Tibial artery (tissue), 4 donors: Measurements from ENCODE around the gene ANK2.

Source experiments
- DNase-seq, 2 donors: peaks; one replicate each; pipeline ENCODE4 v3.0.0-alpha.2; 2019
- H3K27ac ChIP-seq, 2 donors: fragments of 200-600 bp; sonication (generic) in 1 of 2; 1 replicate in 1 of 2; 2 replicates in 1 of 2; pipeline ENCODE4 v1.5.1; 2018 to 2019; ENCODE audit warnings: mild to moderate bottlenecking in 1 of 2
- H3K27me3 ChIP-seq, 2 donors: fragments of 200-600 bp; sonication (generic) in 1 of 2; one replicate each; pipeline versions ENCODE4 v1.5.1 to v1.6.0; 2016 to 2019
- H3K36me3 ChIP-seq, 3 donors: fragments of 200-600 bp; sonication (generic) in 2 of 3; one replicate each; pipeline ENCODE4 v1.5.1; 2016 to 2019; ENCODE audit warnings: mild to moderate bottlenecking in 2 of 3
- H3K4me1 ChIP-seq, 4 donors: fragments of 200-600 bp; sonication (generic) in 2 of 4; 1 replicate in 3 of 4; 2 replicates in 1 of 4; pipeline ENCODE4 v1.5.1; 2016 to 2019
- H3K4me3 ChIP-seq, 2 donors: fragments of 200-600 bp; sonication (generic) in 1 of 2; 1 replicate in 1 of 2; 2 replicates in 1 of 2; pipeline ENCODE4 v1.5.1; 2018 to 2019; ENCODE audit warnings: mild to moderate bottlenecking in 2 of 2
- H3K9me3 ChIP-seq, 3 donors: fragments of 200-600 bp; sonication (generic) in 1 of 3; one replicate each; pipeline ENCODE4 v1.5.1; 2016 to 2019
- intact Hi-C: fragments of 100-400 bp; cut with DNase I; formaldehyde crosslinking; loops from one replicate; pipeline ENCODE4 v1.15.0; 2023; ENCODE audit warnings: low total_unique reads
- TF ChIP-seq, protein P1 (sequence below), 2 experiments: fragments of 200-600 bp in 1 of 2; fragments of 450-650 bp in 1 of 2; IDR thresholded peaks; one replicate each; pipeline ENCODE4 v1.5.1; 2017 to 2019; ENCODE audit warnings: antibody characterized with exemption in 2 of 2, mild to moderate bottlenecking in 1 of 2, moderate library complexity in 1 of 2

ANK2 gene

DNA sequence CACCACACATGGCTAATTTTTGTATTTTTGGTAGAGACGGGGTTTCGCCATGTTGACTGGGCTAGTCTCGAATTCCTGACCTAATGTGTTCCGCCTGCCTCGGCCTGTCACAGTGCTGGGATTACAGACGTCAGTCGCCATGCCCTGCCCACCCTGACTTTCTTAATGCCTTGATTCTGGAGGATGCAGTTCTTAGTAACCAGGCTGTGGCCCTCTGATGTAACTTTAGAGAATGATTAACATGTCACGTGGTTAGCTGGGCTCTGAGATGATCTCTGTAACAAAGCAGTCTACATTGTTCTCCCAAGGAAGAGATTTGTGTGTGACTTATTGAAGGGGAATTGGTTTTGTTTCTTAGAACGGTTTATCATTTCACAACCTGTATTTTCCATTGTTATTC lies 30.6 kb downstream of the ANK2 start:
- intact Hi-C loops: no loop called here
- TF ChIP-seq, protein P1, sequence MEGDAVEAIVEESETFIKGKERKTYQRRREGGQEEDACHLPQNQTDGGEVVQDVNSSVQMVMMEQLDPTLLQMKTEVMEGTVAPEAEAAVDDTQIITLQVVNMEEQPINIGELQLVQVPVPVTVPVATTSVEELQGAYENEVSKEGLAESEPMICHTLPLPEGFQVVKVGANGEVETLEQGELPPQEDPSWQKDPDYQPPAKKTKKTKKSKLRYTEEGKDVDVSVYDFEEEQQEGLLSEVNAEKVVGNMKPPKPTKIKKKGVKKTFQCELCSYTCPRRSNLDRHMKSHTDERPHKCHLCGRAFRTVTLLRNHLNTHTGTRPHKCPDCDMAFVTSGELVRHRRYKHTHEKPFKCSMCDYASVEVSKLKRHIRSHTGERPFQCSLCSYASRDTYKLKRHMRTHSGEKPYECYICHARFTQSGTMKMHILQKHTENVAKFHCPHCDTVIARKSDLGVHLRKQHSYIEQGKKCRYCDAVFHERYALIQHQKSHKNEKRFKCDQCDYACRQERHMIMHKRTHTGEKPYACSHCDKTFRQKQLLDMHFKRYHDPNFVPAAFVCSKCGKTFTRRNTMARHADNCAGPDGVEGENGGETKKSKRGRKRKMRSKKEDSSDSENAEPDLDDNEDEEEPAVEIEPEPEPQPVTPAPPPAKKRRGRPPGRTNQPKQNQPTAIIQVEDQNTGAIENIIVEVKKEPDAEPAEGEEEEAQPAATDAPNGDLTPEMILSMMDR (IDR thresholded peaks at IDR 0.05): no peak
- H3K4me1 ChIP-seq: peaks cover 0 to 5% (median 0%) of the 10 kb centered on the region in 4 donors
- no peak for DNase-seq
- no peaks in the 10 kb centered on the region for H3K27me3 ChIP-seq
- H3K4me3 ChIP-seq: no peak overlapping the region
- no peaks in the 10 kb centered on the region for H3K9me3 ChIP-seq
- no peak overlapping the region for H3K27ac ChIP-seq
- H3K36me3 ChIP-seq: no peaks in the 10 kb centered on the region

DNA sequence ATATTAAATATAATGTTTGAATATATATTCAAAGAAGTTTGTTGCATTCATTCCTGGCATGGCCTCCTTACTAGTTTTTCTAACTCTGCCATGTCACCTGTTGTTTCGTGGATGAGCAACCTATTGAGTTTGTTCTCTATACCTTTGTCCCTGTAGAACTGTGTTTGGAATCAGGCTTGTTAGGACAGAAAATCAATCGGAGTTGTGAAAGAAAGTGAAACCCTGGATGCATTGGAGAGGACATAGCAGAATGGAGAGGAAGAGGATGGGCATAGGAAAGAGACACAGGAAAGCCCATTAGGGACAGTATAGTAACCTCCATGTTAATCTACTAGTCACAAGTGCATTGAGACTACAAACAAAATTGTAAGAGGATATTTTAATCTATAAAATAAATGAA lies 31.2 kb downstream of the ANK2 start:
- H3K4me1 ChIP-seq: peaks cover 0 to 5% (median 0%) of the 10 kb centered on the region in 4 donors
- no peak for DNase-seq
- H3K27me3 ChIP-seq: no peaks in the 10 kb centered on the region
- H3K36me3 ChIP-seq: no peaks in the 10 kb centered on the region
- intact Hi-C loops: no loop called here
- TF ChIP-seq, protein P1 (IDR thresholded peaks at IDR 0.05): no peak
- no peak overlapping the region for H3K27ac ChIP-seq
- H3K9me3 ChIP-seq: no peaks in the 10 kb centered on the region
- H3K4me3 ChIP-seq: no peak overlapping the region

DNA sequence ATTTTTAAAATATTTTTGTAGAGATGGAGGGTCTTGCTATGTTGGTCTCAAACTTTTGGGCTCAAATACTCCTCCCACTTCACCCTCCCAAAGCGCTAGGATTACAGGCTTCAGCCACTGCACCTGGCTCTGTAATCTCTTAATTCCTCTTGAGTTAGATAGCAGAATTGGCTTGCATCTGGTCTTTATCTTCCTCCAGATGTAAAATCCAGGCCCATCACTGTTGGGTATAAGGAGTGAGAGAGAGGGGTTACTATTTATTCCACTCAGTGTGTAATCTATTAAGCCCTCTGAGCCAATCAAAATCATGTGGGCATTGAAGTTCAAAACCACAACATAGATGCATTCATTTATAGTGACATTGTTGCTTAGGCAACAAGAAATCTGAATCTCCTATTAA lies 33.9 kb downstream of the ANK2 start:
- TF ChIP-seq, protein P1 (IDR thresholded peaks at IDR 0.05): no peak
- DNase-seq: no peak
- H3K27me3 ChIP-seq: no peaks in the 10 kb centered on the region
- H3K36me3 ChIP-seq: no peaks in the 10 kb centered on the region
- no peak overlapping the region for H3K27ac ChIP-seq
- intact Hi-C loops: no loop called here
- H3K9me3 ChIP-seq: no peaks in the 10 kb centered on the region
- H3K4me3 ChIP-seq: no peak overlapping the region
- H3K4me1 ChIP-seq: peaks cover 0 to 5% (median 0%) of the 10 kb centered on the region in 4 donors

DNA sequence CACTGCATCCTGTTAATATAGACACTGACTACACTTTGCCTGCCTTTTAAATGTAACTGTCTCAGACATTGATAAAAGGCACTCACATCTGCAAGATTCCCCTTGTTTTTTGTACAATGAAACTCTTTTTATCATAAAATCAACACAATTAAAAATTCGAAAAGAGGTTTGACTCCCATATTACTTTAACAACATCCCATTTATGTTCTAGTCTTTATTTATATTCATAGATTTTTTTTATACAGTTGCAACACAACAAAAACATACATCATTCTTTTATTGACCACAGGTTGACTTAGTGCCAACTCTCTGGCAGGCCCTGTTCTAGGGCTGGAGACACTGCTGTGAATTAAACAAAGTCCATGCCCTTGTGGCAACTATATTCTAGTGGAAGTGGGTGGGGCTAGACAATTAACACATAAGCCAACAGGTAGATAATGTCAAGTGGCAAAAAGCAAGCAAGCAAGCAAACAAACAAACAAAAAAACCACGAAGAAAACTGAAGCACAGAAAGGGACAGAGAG lies 36.8 kb downstream of the ANK2 start:
- intact Hi-C loops: no loop called here
- no peaks in the 10 kb centered on the region for H3K36me3 ChIP-seq
- H3K27me3 ChIP-seq: no peaks in the 10 kb centered on the region
- no peak for DNase-seq
- no peak overlapping the region for H3K4me3 ChIP-seq
- peaks cover 0 to 5% (median 0%) of the 10 kb centered on the region in 4 donors for H3K4me1 ChIP-seq
- TF ChIP-seq, protein P1 (IDR thresholded peaks at IDR 0.05): no peak
- H3K9me3 ChIP-seq: no peaks in the 10 kb centered on the region
- H3K27ac ChIP-seq: no peak overlapping the region

DNA sequence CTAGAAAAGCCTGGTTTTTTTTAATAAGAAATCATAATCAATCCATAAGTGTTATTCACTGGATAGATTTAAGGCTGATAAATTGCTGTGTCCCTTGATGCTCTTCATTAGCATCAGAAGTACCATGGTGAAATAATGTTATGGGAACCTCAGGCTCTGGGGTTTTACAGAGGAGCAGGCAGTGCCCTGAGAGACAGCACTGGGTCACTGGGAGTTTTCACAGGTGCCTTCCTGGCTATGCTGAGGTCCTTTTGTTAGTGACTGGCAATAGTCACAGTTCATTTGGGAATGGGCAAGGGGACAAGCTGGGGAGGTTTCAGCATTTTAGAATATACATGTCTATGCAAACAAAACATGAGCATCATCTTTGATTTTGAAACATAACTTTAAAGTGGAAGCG lies 38.6 kb downstream of the ANK2 start:
- intact Hi-C loops: no loop called here
- Histone ChIP-seq H3K4me3 (no peak overlapping the region), H3K4me1 (peaks cover 0 to 5% (median 0%) of the 10 kb centered on the region in 4 donors), H3K27ac (no peak overlapping the region), H3K9me3 (no peaks in the 10 kb centered on the region), H3K27me3 (no peaks in the 10 kb centered on the region), H3K36me3 (no peaks in the 10 kb centered on the region)
- DNase-seq: no peak
- TF ChIP-seq, protein P1 (IDR thresholded peaks at IDR 0.05): no peak

DNA sequence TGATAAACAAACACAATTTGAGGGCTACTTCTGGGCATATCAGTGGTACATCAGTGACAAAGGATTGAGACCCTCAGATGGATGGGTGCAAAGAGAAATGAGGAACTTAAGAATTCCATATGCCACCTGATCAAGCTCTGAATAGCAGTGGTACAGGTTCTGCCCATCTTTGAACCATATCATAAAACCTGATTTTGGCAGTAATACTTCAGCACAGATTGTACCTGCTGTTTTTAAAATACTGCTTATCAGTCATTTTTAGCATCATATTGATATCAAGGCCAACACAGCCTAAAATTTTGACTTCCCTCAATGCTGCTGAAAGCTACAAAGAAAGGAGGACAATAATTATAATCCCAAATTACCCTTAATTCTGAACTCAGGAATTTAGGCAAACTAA lies 41.5 kb downstream of the ANK2 start:
- no peak for DNase-seq
- no peaks in the 10 kb centered on the region for H3K9me3 ChIP-seq
- H3K27ac ChIP-seq: no peak overlapping the region
- no peak overlapping the region for H3K4me3 ChIP-seq
- intact Hi-C loops: no loop called here
- TF ChIP-seq, protein P1 (IDR thresholded peaks at IDR 0.05): no peak
- no peaks in the 10 kb centered on the region for H3K36me3 ChIP-seq
- no peaks in the 10 kb centered on the region for H3K4me1 ChIP-seq
- no peaks in the 10 kb centered on the region for H3K27me3 ChIP-seq
